Muscle of leg (tissue), 11 donors: ENCODE results near the gene UCN3. TPM values are rescaled to one million over a fixed set of nuclear protein-coding genes. Genes with fewer than 3 reads are reported as not detected.
"Not testable (repeated sequence)": the region's sequence is repeated elsewhere in the genome, so short reads cannot be mapped to it uniquely, and the experiment has no call there.

Experiments used
- DNase-seq: peaks from one replicate; pipeline ENCODE4 v3.0.0; 2013
- H3K27ac ChIP-seq: one replicate; pipeline ENCODE4 v1.5.1; 2013; ENCODE audit warnings: mild to moderate bottlenecking, low read length, control low read depth
- H3K27me3 ChIP-seq: one replicate; pipeline ENCODE4 v1.6.1; 2013; ENCODE audit warnings: low read length; ENCODE audit not compliant: control insufficient read depth, insufficient read depth
- H3K36me3 ChIP-seq: one replicate; pipeline ENCODE4 v1.6.1; 2013; ENCODE audit warnings: low read length; ENCODE audit not compliant: control insufficient read depth, insufficient read depth
- H3K4me1 ChIP-seq: one replicate; pipeline ENCODE4 v1.6.1; 2013; ENCODE audit warnings: low read length; ENCODE audit not compliant: control insufficient read depth, insufficient read depth
- H3K4me3 ChIP-seq: one replicate; pipeline ENCODE4 v1.5.1; 2013; ENCODE audit warnings: low read length, control low read depth
- H3K9me3 ChIP-seq: replicated peaks from 2 replicates; pipeline ENCODE4 v1.6.1; 2013; ENCODE audit warnings: low read depth, low read length; ENCODE audit not compliant: control insufficient read depth
- WGBS: methylation state at CpG from one replicate; pipeline ENCODE4 v1.1.5; 2013; ENCODE audit warnings: missing lambda C conversion rate; ENCODE audit not compliant: insufficient coverage; 5-methylcytosine and 5-hydroxymethylcytosine counted together
- polyA plus RNA-seq, 8 donors: library from polyadenylated mRNA; unstranded; fragments of 120-200 nt; gene quantifications; one replicate each; pipeline versions ENCODE4 v1.2.1 to v1.2.3, GENCODE V29; 2013; ENCODE audit warnings: inconsistent platforms in 1 of 8, low replicate concordance in 1 of 8; ENCODE audit not compliant: insufficient read length in 8 of 8, insufficient read depth in 1 of 8
- total RNA-seq: library from RNA; stranded (reverse); fragments of 120-200 nt; gene quantifications from one replicate; pipeline ENCODE4 v1.2.4, GENCODE V29; 2013

Gene UCN3
- total and polyA plus RNA-seq, 9 donors: 0.12 to 0.27 TPM; not detected in 7

DNA sequence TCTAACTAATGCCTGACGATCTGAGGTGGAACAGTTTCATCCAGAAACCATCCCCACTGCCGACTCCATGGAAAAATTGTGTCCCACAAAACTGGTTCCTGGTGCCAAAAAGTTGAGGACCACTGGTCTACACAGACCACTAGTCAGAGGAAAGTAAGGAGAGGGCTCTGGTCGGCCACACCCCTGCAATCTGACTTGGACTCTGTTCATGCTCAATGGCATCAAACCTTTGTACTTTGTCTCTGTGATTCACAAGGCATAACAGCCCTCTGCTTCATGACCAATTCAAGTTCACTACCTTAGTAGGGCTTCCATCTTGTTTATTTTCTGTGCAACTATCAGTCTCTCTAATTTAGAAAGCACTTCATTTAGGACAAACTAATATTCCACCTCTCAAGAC, 38.0 kb downstream of the UCN3 start:
- H3K36me3 ChIP-seq: no peaks in the 10 kb centered on the region
- H3K4me1 ChIP-seq: no peaks in the 10 kb centered on the region
- no peak overlapping the region for H3K4me3 ChIP-seq
- WGBS: 75% methylated on average over 1 of the region's 3 CpGs
- no peaks in the 10 kb centered on the region for H3K27me3 ChIP-seq
- no peak overlapping the region for H3K27ac ChIP-seq
- no peaks in the 10 kb centered on the region for H3K9me3 ChIP-seq
- no peak for DNase-seq

DNA sequence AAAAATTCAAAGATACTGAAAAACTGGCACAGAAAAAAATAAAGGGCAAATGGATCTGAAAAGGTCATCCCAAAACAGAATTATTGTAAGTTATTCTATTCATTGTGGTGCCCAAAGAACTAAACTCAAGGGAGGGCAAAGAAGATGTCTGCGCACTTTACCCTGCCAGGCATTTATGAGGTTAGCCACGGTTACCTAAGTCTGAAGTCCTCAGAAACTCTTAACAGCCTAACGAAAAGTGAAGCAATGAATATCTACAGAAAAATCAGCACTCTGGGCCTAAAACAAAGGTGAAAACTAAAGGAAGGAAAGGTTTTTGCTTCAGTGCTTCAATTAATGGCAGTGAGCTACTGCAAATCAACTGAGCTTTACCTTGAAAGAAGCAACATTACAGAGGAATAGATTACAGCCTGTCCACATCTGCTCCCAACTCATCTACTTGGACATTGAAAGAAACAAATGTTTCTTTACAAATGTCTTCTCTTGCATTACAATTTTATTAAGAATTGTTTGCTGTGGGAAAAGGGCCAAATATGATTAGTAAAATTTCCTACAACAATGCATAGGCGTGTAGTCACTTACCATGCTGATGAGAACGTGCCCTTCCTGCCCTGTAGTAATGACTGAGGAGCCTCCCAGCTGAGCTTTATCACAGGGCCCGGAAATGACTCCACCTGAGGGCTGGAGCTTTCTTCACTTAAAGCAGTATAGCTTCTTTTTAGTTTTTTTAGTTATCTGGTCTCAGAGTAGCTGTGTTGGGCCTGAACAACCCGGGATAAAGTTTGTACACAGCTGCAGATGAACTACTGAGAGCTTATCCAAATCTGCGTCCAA, 39.7 kb downstream of the UCN3 start, which contains the start of gene TUBAL3:
TUBAL3 (minus strand) TSS at position 621 of the 834 bp plus-strand sequence; CDS start at position 585, 36 bp downstream.
- H3K27ac ChIP-seq: no peak within 1 kb of the TSS
- no CpG with 5 or more reads among the region's 8 CpGs for WGBS
- H3K27me3 ChIP-seq: no peaks in the 10 kb centered on the region

DNA sequence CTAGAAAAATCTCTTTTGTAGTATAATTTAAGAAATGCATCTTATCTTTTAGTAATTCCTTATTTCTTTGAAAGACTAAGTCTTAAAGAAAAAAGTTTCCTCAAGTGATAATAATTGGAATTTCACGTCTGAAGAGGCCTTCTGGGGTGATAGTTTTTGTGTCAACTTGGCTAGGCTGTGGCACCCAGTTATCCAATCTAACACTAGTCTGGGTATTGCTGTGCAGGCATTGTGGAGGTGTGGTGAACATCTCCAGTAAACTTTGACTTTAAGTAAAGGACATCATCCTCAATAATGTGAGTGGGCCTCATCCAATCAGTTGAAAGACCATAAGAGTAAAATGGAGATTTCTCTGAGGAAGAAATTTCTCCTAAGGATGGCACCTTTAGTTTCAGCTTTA, 42.2 kb downstream of the UCN3 start:
- no CpG with 5 or more reads among the region's 1 CpG for WGBS
- H3K9me3 ChIP-seq: no peaks in the 10 kb centered on the region
- H3K4me1 ChIP-seq: no peaks in the 10 kb centered on the region
- no peak overlapping the region for H3K4me3 ChIP-seq
- DNase-seq: no peak
- H3K27ac ChIP-seq: no peak overlapping the region
- no peaks in the 10 kb centered on the region for H3K27me3 ChIP-seq
- no peaks in the 10 kb centered on the region for H3K36me3 ChIP-seq

More for the DNA sequence above, 39.7 kb downstream of the UCN3 start, which contains the start of gene TUBAL3:
- peak; percentile 9 for DNase-seq
- Histone ChIP-seq H3K9me3 (no peaks in the 10 kb centered on the region), H3K4me3 (no peak within 1 kb of the TSS), H3K4me1 (no peaks in the 10 kb centered on the region), H3K36me3 (no peaks in the 10 kb centered on the region)

GRCh38 chr10:5410787-5411186, 46.0 kb downstream of the UCN3 start:
- not testable (repeated sequence) for H3K27ac ChIP-seq, H3K4me1 ChIP-seq, H3K4me3 ChIP-seq, DNase-seq, H3K9me3 ChIP-seq, H3K27me3 ChIP-seq, H3K36me3 ChIP-seq

DNA sequence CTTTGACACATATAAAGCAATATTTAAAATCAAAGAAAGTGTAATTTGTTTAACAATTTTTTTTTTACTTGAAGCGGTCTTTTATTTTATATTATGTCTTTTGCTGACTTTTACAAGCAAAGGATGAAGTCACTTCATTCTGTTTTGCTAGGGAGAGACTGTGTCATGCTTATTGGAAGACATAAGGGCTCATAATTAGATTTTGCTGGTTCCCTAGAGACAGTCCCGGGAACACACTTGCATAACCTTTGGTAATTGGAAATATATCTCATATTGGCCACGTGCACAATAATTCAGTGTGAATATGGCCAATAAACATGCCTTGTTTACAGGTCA, 47.1 kb downstream of the UCN3 start:
- no peaks in the 10 kb centered on the region for H3K36me3 ChIP-seq
- H3K27ac ChIP-seq: no peak overlapping the region
- H3K9me3 ChIP-seq: no peaks in the 10 kb centered on the region
- no peaks in the 10 kb centered on the region for H3K27me3 ChIP-seq
- DNase-seq: peak; percentile 69
- peak overlapping the region; percentile 65 for H3K4me3 ChIP-seq
- no CpG with 5 or more reads among the region's 3 CpGs for WGBS
- H3K4me1 ChIP-seq: peaks cover 5% of the 10 kb centered on the region

DNA sequence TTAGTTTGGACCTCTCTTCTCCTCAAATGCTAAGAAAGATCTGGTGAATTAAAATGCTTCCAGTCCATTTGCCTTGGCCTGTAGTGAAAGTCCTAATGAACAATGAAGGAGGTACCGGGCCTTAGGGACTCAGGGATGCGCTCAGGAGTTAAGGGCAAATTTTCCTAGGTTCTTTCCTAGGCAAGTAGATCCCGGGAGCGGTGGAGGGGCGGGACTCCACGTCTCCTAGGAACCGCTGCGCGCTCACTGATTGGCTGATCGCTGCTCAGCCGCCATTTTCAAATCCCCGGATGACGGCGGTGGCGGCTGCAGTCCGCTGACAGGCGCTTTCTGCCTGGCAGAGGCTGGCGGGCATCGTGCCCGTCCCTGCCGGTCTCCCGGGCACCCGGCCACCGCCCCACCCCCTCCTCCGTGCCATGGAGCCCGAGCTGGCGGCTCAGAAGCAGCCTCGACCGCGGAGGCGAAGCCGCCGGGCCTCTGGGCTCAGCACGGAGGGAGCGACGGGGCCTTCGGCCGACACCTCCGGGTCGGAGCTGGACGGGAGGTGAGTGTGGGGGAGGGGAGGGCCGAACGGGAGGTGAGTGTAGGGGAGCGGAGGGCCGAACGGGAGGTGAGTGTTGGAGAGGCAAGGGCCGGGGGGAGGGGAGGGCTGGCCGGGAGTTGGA, 47.6 kb downstream of the UCN3 start, which contains the start of gene NET1:
NET1 (plus strand) TSS at position 281 of the 665 bp plus-strand sequence; CDS start at position 417, 136 bp downstream.
- no peaks in the 10 kb centered on the region for H3K9me3 ChIP-seq
- H3K4me3 ChIP-seq: peak within 1 kb of the TSS; percentile 65
- peaks cover 5% of the 10 kb centered on the region for H3K4me1 ChIP-seq
- H3K36me3 ChIP-seq: no peaks in the 10 kb centered on the region
- no peaks in the 10 kb centered on the region for H3K27me3 ChIP-seq
- peak within 1 kb of the TSS; percentile 53 for H3K27ac ChIP-seq
- under 1% methylated on average over 34 of the region's 48 CpGs for WGBS
- peak; percentile 92 for DNase-seq

- Histone ChIP-seq H3K4me1 (peaks cover 5% of the 10 kb centered on the region), H3K27ac (peak overlapping the region; percentile 53), H3K27me3 (no peaks in the 10 kb centered on the region), H3K9me3 (no peaks in the 10 kb centered on the region), H3K4me3 (peak overlapping the region; percentile 65), H3K36me3 (no peaks in the 10 kb centered on the region)
- 9% methylated on average over 10 of the region's 20 CpGs for WGBS
- DNase-seq: peak; percentile 35
Measured at GRCh38 chr10:5413012-5413938, 48.5 kb downstream of the UCN3 start.

- WGBS: 96% methylated on average over 6 of the region's 11 CpGs
- Histone ChIP-seq H3K4me1 (peaks cover 5% of the 10 kb centered on the region), H3K36me3 (no peaks in the 10 kb centered on the region), H3K4me3 (no peak overlapping the region), H3K9me3 (peaks cover 2% of the 10 kb centered on the region), H3K27me3 (no peaks in the 10 kb centered on the region), H3K27ac (no peak overlapping the region)
- peak; percentile 60 for DNase-seq
Measured at GRCh38 chr10:5416981-5417380, 52.2 kb downstream of the UCN3 start.

GRCh38 chr10:5418584-5418983, 53.8 kb downstream of the UCN3 start:
- Histone ChIP-seq H3K27ac (no peak overlapping the region), H3K9me3 (peaks cover 2% of the 10 kb centered on the region), H3K4me3 (no peak overlapping the region), H3K4me1 (peaks cover 3% of the 10 kb centered on the region), H3K36me3 (no peaks in the 10 kb centered on the region), H3K27me3 (no peaks in the 10 kb centered on the region)
- no peak for DNase-seq
